Measurements from ENCODE around the gene KCTD17.

The KCTD17 gene

GRCh38 chr22:37080438-37080837, 28.9 kb downstream of the KCTD17 start:
- DNase-seq: peak in 1 of 5 experiments; percentile 47

GRCh38 chr22:37080838-37081237, 29.3 kb downstream of the KCTD17 start:
- peak in 1 of 5 experiments; percentile 25 for DNase-seq

- no peak for DNase-seq
Observed at GRCh38 chr22:37082251-37082873, 30.8 kb downstream of the KCTD17 start.

GRCh38 chr22:37083914-37084313, 32.4 kb downstream of the KCTD17 start:
- no peak for DNase-seq

GRCh38 chr22:37084385-37084784, 32.8 kb downstream of the KCTD17 start:
- no peak for DNase-seq

- no peak for DNase-seq
Observed at GRCh38 chr22:37086184-37086583, 34.6 kb downstream of the KCTD17 start.

GRCh38 chr22:37088108-37088605, 36.6 kb downstream of the KCTD17 start:
- DNase-seq: no peak

GRCh38 chr22:37088750-37089408, 37.3 kb downstream of the KCTD17 start:
- no peak for DNase-seq

- no peak for DNase-seq
Observed at GRCh38 chr22:37089434-37089833, 37.9 kb downstream of the KCTD17 start.

- no peak for DNase-seq
Observed at GRCh38 chr22:37090920-37091695, 39.6 kb downstream of the KCTD17 start.

GRCh38 chr22:37091994-37092393, 40.5 kb downstream of the KCTD17 start:
- no peak for DNase-seq

GRCh38 chr22:37092997-37093396, 41.5 kb downstream of the KCTD17 start:
- DNase-seq: no peak

GRCh38 chr22:37094239-37094638, 42.7 kb downstream of the KCTD17 start:
- no peak for DNase-seq

- DNase-seq: peak in 2 of 5 experiments; percentile 46 to 60
Observed at GRCh38 chr22:37095113-37095512, 43.6 kb downstream of the KCTD17 start.

- no peak for DNase-seq
Observed at GRCh38 chr22:37097346-37097745, 45.8 kb downstream of the KCTD17 start.

GRCh38 chr22:37098976-37099591, 47.5 kb downstream of the KCTD17 start:
- no peak for DNase-seq

- DNase-seq: peak in 1 of 5 experiments; percentile 38
Observed at GRCh38 chr22:37100589-37101127, 49.1 kb downstream of the KCTD17 start.

- DNase-seq: peak in 1 of 5 experiments; percentile 48
Observed at GRCh38 chr22:37101311-37102066, 49.9 kb downstream of the KCTD17 start.

- DNase-seq: no peak
Observed at GRCh38 chr22:37103151-37103550, 51.6 kb downstream of the KCTD17 start.

- DNase-seq: no peak
Observed at GRCh38 chr22:37103656-37104452, 52.3 kb downstream of the KCTD17 start.

GRCh38 chr22:37105154-37105553, 53.6 kb downstream of the KCTD17 start:
- DNase-seq: no peak
